ENCODE results near the gene LAMB3. TPM values are rescaled to one million over a fixed set of nuclear protein-coding genes. Genes with fewer than 3 reads are reported as not detected.

The LAMB3 gene
- total RNA-seq, 1 donor from 2014 or later: 4.2 TPM

DNA sequence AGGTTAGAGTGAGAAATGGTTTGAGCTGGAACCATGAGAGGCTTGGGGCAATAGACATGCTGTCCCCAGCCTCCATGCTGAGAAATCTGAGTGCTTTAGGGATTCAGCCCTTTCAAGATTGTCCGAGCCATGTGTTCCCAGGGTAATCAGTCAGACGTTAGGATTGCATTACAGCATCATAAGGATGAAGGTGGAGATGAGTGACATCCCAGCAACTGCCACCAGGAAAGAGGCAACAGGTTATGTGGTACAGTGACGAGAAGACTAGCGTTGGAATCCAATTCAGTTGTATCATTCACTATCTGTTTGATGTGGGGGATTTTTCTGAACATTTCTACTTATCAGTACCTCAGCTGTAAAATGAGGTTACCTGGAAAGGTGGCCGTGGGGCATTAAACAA is 67.0 kb downstream of the LAMB3 start:
- DNase-seq (ENCODE audit: low read depth) (no peak), FAIRE-seq (no peak)
- peaks cover 12% of the 10 kb centered on the region for H3K4me1 Mint-ChIP-seq (ENCODE audit: low read depth, unreplicated experiment)
- H3K9me3 ChIP-seq (ENCODE audit: insufficient read depth, low read depth, low read length): no peaks in the 10 kb centered on the region
- peaks cover 4% of the 10 kb centered on the region for H3K36me3 Mint-ChIP-seq (ENCODE audit: low read depth, unreplicated experiment)
- H3K27me3 ChIP-seq (ENCODE audit: insufficient read depth, low read length): peaks cover 6% of the 10 kb centered on the region
- no peak overlapping the region for H3K27ac ChIP-seq (ENCODE audit: low read depth, low read length)
- peaks cover 6% of the 10 kb centered on the region for H3K27me3 Mint-ChIP-seq (ENCODE audit: low read depth, unreplicated experiment)
- no peaks in the 10 kb centered on the region for H4K20me1 ChIP-seq (ENCODE audit: insufficient read depth, low read length)
- H3K4me1 ChIP-seq (ENCODE audit: insufficient read depth, low read length): peaks cover 12% of the 10 kb centered on the region
- TF ChIP-seq EZH2 (IDR thresholded peaks at IDR 0.05; ENCODE audit: insufficient read depth, low read length): peak; percentile 21
- TF ChIP-seq CTCF (IDR thresholded peaks at IDR 0.05; ENCODE audit: insufficient read depth, low read depth, low read length): no peak
- H3K9me3 Mint-ChIP-seq (ENCODE audit: unreplicated experiment): peaks cover 5% of the 10 kb centered on the region
- no peak overlapping the region for H3K4me3 Mint-ChIP-seq (ENCODE audit: unreplicated experiment)
- H3K4me2 ChIP-seq (ENCODE audit: low read length): peak overlapping the region; percentile 80
- no peaks in the 10 kb centered on the region for H3K36me3 ChIP-seq (ENCODE audit: insufficient read depth, low read length)
- H2AFZ ChIP-seq (ENCODE audit: low read depth, low read length): no peak overlapping the region
- H3K4me3 ChIP-seq (ENCODE audit: insufficient read depth, low read depth, low read length): no peak overlapping the region
- no peak overlapping the region for H3K9ac ChIP-seq (ENCODE audit: low read length)
- no peaks in the 10 kb centered on the region for H3K79me2 ChIP-seq (ENCODE audit: insufficient read depth, low read length)
- no peak overlapping the region for H3K27ac Mint-ChIP-seq (ENCODE audit: unreplicated experiment)

DNA sequence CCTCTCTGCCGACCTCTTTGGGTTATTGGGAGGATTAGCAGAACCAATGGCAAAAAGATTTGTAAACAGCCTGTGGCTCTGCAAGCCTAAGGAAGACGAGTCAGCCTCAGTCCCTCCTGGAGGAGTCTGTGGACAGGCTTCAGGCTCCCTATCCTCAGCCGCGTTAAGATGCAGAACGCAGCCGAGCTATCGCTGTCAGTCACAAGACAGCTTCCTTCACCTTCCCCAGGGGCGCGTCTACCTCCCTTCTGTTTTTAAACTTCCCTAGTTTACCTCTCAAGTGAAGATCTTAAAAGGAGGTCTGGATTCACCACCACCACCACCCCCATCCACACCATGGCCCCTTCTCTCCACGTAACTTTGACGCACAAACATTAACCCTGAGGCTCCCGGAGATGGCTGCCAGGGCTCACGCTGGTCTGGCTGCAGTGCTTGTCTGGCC is 68.0 kb downstream of the LAMB3 start:
- peak overlapping the region; percentile 80 for H3K4me2 ChIP-seq (ENCODE audit: low read length)
- no peak for DNase-seq (ENCODE audit: low read depth)
- H3K9ac ChIP-seq (ENCODE audit: low read length): peak overlapping the region; percentile 66
- no peaks in the 10 kb centered on the region for H4K20me1 ChIP-seq (ENCODE audit: insufficient read depth, low read length)
- Mint-ChIP-seq H3K27ac (ENCODE audit: unreplicated experiment) (no peak overlapping the region), H3K27me3 (ENCODE audit: low read depth, unreplicated experiment) (peaks cover 2% of the 10 kb centered on the region), H3K36me3 (ENCODE audit: low read depth, unreplicated experiment) (peaks cover 4% of the 10 kb centered on the region), H3K9me3 (ENCODE audit: unreplicated experiment) (peaks cover 3% of the 10 kb centered on the region), H3K4me3 (ENCODE audit: unreplicated experiment) (no peak overlapping the region), H3K4me1 (ENCODE audit: low read depth, unreplicated experiment) (peaks cover 10% of the 10 kb centered on the region)
- H3K27me3 ChIP-seq (ENCODE audit: insufficient read depth, low read length): peaks cover 6% of the 10 kb centered on the region
- no peaks in the 10 kb centered on the region for H3K79me2 ChIP-seq (ENCODE audit: insufficient read depth, low read length)
- H3K36me3 ChIP-seq (ENCODE audit: insufficient read depth, low read length): no peaks in the 10 kb centered on the region
- peaks cover 12% of the 10 kb centered on the region for H3K4me1 ChIP-seq (ENCODE audit: insufficient read depth, low read length)
- H3K27ac ChIP-seq (ENCODE audit: low read depth, low read length): no peak overlapping the region
- TF ChIP-seq CTCF (IDR thresholded peaks at IDR 0.05; ENCODE audit: insufficient read depth, low read depth, low read length) (no peak), EZH2 (IDR thresholded peaks at IDR 0.05; ENCODE audit: insufficient read depth, low read length) (no peak)
- no peaks in the 10 kb centered on the region for H3K9me3 ChIP-seq (ENCODE audit: insufficient read depth, low read depth, low read length)
- FAIRE-seq: no peak
- peak overlapping the region; percentile 61 for H3K4me3 ChIP-seq (ENCODE audit: insufficient read depth, low read depth, low read length)
- H2AFZ ChIP-seq (ENCODE audit: low read depth, low read length): no peak overlapping the region

DNA sequence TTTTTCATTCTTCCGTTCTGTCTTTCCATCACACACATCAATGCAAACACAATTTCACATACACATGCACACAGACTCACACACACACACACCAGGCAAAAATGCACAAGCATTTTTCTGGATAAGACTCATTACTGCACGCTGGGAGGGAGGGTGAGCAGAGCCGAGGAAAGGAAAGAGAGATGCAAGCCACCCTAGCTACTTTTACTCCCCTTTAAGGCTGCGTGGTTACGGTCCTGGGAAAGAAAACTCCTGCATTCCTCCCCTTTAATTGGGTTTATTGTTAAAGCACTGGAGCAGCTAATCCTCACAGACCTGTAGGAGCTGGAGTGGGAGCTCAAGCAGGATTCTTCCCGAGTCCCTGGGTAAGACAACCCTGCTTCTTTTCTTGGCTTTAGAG is 68.8 kb downstream of the LAMB3 start, which contains the start of gene CAMK1G:
CAMK1G (plus strand) TSS at position 307 of the 400 bp plus-strand sequence. CDS start 11,270 bp downstream, outside the sequence.
- no peaks in the 10 kb centered on the region for H4K20me1 ChIP-seq (ENCODE audit: insufficient read depth, low read length)
- peaks cover 12% of the 10 kb centered on the region for H3K4me1 ChIP-seq (ENCODE audit: insufficient read depth, low read length)
- FAIRE-seq: no peak
- DNase-seq (ENCODE audit: low read depth): peak; percentile 53
- peaks cover 6% of the 10 kb centered on the region for H3K27me3 ChIP-seq (ENCODE audit: insufficient read depth, low read length)
- H3K36me3 ChIP-seq (ENCODE audit: insufficient read depth, low read length): no peaks in the 10 kb centered on the region
- H3K4me2 ChIP-seq (ENCODE audit: low read length): peak within 1 kb of the TSS; percentile 80
- H3K27ac ChIP-seq (ENCODE audit: low read depth, low read length): no peak within 1 kb of the TSS
- H3K79me2 ChIP-seq (ENCODE audit: insufficient read depth, low read length): no peaks in the 10 kb centered on the region
- H3K9ac ChIP-seq (ENCODE audit: low read length): peak within 1 kb of the TSS; percentile 66
- Mint-ChIP-seq H3K27ac (ENCODE audit: unreplicated experiment) (no peak within 1 kb of the TSS), H3K4me1 (ENCODE audit: low read depth, unreplicated experiment) (peaks cover 10% of the 10 kb centered on the region), H3K27me3 (ENCODE audit: low read depth, unreplicated experiment) (peaks cover 2% of the 10 kb centered on the region), H3K36me3 (ENCODE audit: low read depth, unreplicated experiment) (peaks cover 4% of the 10 kb centered on the region), H3K9me3 (ENCODE audit: unreplicated experiment) (peaks cover 3% of the 10 kb centered on the region), H3K4me3 (ENCODE audit: unreplicated experiment) (no peak within 1 kb of the TSS)
- TF ChIP-seq EZH2 (IDR thresholded peaks at IDR 0.05; ENCODE audit: insufficient read depth, low read length) (no peak), CTCF (IDR thresholded peaks at IDR 0.05; ENCODE audit: insufficient read depth, low read depth, low read length) (no peak)
- no peaks in the 10 kb centered on the region for H3K9me3 ChIP-seq (ENCODE audit: insufficient read depth, low read depth, low read length)
- H2AFZ ChIP-seq (ENCODE audit: low read depth, low read length): peak within 1 kb of the TSS; percentile 69
- peak within 1 kb of the TSS; percentile 61 for H3K4me3 ChIP-seq (ENCODE audit: insufficient read depth, low read depth, low read length)

All from astrocyte (in vitro differentiated cells and primary cell).